Kidney (tissue), 14 donors: ENCODE results near the gene SULT1C3. TPM values are rescaled to one million over a fixed set of nuclear protein-coding genes. Genes with fewer than 3 reads are reported as not detected.
A peak's percentile ranks its signal among the peaks of the same experiment; 100 is the strongest.

Experiments used
- DNase-seq, 5 donors: peaks; one replicate each; pipeline ENCODE4 v3.0.0-alpha.2; 2013 to 2020
- FAIRE-seq: peaks from 2 replicates; lab custom pipeline; 2012; peaks lifted over from hg19 to GRCh38; lab: Jason Lieb, UNC
- H3K27ac ChIP-seq, 2 donors: one replicate each; pipeline ENCODE4 v1.7.0; 2013; ENCODE audit warnings: low read depth in 2 of 2, low read length in 2 of 2, inconsistent platforms in 1 of 2
- H3K27me3 ChIP-seq: one replicate; pipeline ENCODE4 v1.7.1; 2013; ENCODE audit warnings: low read length, inconsistent platforms; ENCODE audit not compliant: control insufficient read depth, insufficient read depth
- H3K36me3 ChIP-seq, 3 donors: one replicate each; pipeline versions ENCODE4 v1.7.0 to v1.7.1; 2013; ENCODE audit warnings: low read length in 3 of 3, control low read depth in 1 of 3, inconsistent platforms in 1 of 3; ENCODE audit not compliant: insufficient read depth in 3 of 3, control insufficient read depth in 2 of 3
- H3K4me1 ChIP-seq, 3 donors: one replicate each; pipeline versions ENCODE4 v1.7.0 to v1.7.1; 2013; ENCODE audit warnings: low read length in 3 of 3, inconsistent platforms in 1 of 3, low read depth in 1 of 3; ENCODE audit not compliant: control insufficient read depth in 2 of 3, insufficient read depth in 2 of 3
- H3K4me3 ChIP-seq, 3 donors: one replicate each; pipeline versions ENCODE4 v1.7.0 to v1.8.1; 2013; ENCODE audit warnings: low read length in 3 of 3, control low read depth in 1 of 3, inconsistent platforms in 1 of 3
- H3K9ac ChIP-seq, 3 donors: one replicate each; pipeline versions ENCODE4 v1.7.0 to v1.7.1; 2013; ENCODE audit warnings: low read length in 3 of 3, control low read depth in 1 of 3, inconsistent platforms in 1 of 3
- H3K9me3 ChIP-seq, 3 donors: one replicate each; pipeline versions ENCODE4 v1.7.0 to v1.7.1; 2013; ENCODE audit warnings: low read length in 3 of 3, control low read depth in 1 of 3, inconsistent platforms in 1 of 3; ENCODE audit not compliant: control insufficient read depth in 2 of 3, insufficient read depth in 1 of 3
- CTCF ChIP-seq: IDR thresholded peaks from 3 replicates; pipeline ENCODE4 v1.5.1; 2012; ENCODE audit warnings: mild to moderate bottlenecking, moderate library complexity, borderline replicate concordance; ENCODE audit not compliant: insufficient read depth; ENCODE audit errors: extremely low read depth
- intact Hi-C: fragments of 100-400 bp; cut with DNase I; formaldehyde crosslinking; loops from one replicate; pipeline ENCODE4 v1.11.1; 2022
- polyA plus RNA-seq: library from polyadenylated mRNA; stranded (reverse); fragments of 350-450 nt; fragmentation: Illumina TruSeq; extraction: RNeasy Lipid Tissue Mini Kit (QIAGEN cat#74804); gene quantifications from one replicate; pipeline ENCODE4 v1.2.3, GENCODE V29; 2014; ENCODE audit warnings: low read depth, low replicate concordance; ENCODE audit not compliant: insufficient read depth
- total RNA-seq: library from RNA; stranded (reverse); fragmentation: NEBNext Ultra II Directional; extraction: Animal tissue kit (Norgen Biotek cat#: 25700); gene quantifications from one replicate; pipeline ENCODE4 v1.2.1, GENCODE V29; 2021
- donor health status: control.
- donor health status: control.
- donor health status: control.
- donor health status: control.
- donor health status: control.
- donor health status: DM: yes; HTN: yes; CAD: no.
- donor health status: Normal renal cell carcinoma (clear cell type).

SULT1C3 gene
- total and polyA plus RNA-seq, 2 donors from 2014 or later: not detected

GRCh38 chr2:108215794-108216211, 24.0 kb upstream of the SULT1C3 start:
- no peak overlapping the region for H3K4me3 ChIP-seq
- no peak overlapping the region for H3K27ac ChIP-seq
- intact Hi-C loops: no loop called here
- H3K4me1 ChIP-seq: peaks cover 0 to 3% (median 2%) of the 10 kb centered on the region in 3 donors
- peak; percentile 57 for TF ChIP-seq CTCF
- H3K9ac ChIP-seq: no peak overlapping the region
- DNase-seq: peak in 4 of 5 donors; percentile 39 to 73 (median 58)
- no peaks in the 10 kb centered on the region for H3K27me3 ChIP-seq
- no peak for FAIRE-seq
- no peaks in the 10 kb centered on the region for H3K9me3 ChIP-seq
- no peaks in the 10 kb centered on the region for H3K36me3 ChIP-seq

- FAIRE-seq (no peak), DNase-seq (no peak)
Observed at GRCh38 chr2:108217211-108217610, 22.6 kb upstream of the SULT1C3 start.

GRCh38 chr2:108219688-108220087, 20.1 kb upstream of the SULT1C3 start:
- peak overlapping the region in 1 of 2 donors; percentile 47 for H3K27ac ChIP-seq
- H3K4me1 ChIP-seq: peaks cover 0 to 5% (median 3%) of the 10 kb centered on the region in 3 donors
- no peaks in the 10 kb centered on the region for H3K27me3 ChIP-seq
- no peak overlapping the region for H3K9ac ChIP-seq
- H3K9me3 ChIP-seq: peaks cover 0 to 12% (median 0%) of the 10 kb centered on the region in 3 donors
- intact Hi-C loops: no loop called here
- no peak for TF ChIP-seq CTCF
- DNase-seq: no peak
- H3K4me3 ChIP-seq: no peak overlapping the region
- FAIRE-seq: no peak
- H3K36me3 ChIP-seq: no peaks in the 10 kb centered on the region

More at GRCh38 chr2:108217211-108217610, 22.6 kb upstream of the SULT1C3 start:
- H3K9me3 ChIP-seq: no peaks in the 10 kb centered on the region
- intact Hi-C loops: no loop called here
- no peaks in the 10 kb centered on the region for H3K27me3 ChIP-seq
- no peaks in the 10 kb centered on the region for H3K36me3 ChIP-seq
- H3K4me3 ChIP-seq: no peak overlapping the region
- no peak overlapping the region for H3K27ac ChIP-seq
- TF ChIP-seq CTCF: no peak
- H3K9ac ChIP-seq: no peak overlapping the region
- peaks cover 0 to 5% (median 3%) of the 10 kb centered on the region in 3 donors for H3K4me1 ChIP-seq

DNA sequence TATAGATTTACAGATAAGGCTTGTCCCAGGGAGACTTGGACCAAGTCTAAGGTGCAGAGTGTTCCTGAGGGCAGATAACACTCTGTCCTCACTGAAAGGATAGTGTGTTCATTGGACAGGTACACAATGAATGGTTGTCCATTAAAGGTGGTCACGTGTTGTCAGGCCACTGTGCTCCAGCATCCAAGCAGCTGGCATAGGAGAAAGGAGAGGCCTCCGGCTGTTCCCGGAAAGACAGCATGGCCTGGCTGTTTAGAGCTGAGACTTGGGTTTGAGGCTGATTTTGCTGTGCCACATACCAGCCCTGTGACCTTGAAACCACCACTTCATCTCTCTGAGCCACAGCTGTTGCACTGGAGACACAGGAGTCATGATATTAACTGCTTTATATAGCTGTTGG, 19.6 kb upstream of the SULT1C3 start:
- intact Hi-C loops: no loop called here

More for the DNA sequence above, 19.6 kb upstream of the SULT1C3 start:
- peaks cover 0 to 12% (median 0%) of the 10 kb centered on the region in 3 donors for H3K9me3 ChIP-seq
- peak overlapping the region in 1 of 2 donors; percentile 35 for H3K27ac ChIP-seq
- H3K27me3 ChIP-seq: no peaks in the 10 kb centered on the region
- TF ChIP-seq CTCF: no peak
- no peak overlapping the region for H3K4me3 ChIP-seq
- H3K36me3 ChIP-seq: no peaks in the 10 kb centered on the region
- no peak overlapping the region for H3K9ac ChIP-seq
- peaks cover 0 to 5% (median 3%) of the 10 kb centered on the region in 3 donors for H3K4me1 ChIP-seq
- FAIRE-seq (no peak), DNase-seq (no peak)
